ENCODE measurements around the gene ZNF66. TPM values are rescaled to one million over a fixed set of nuclear protein-coding genes. Genes with fewer than 3 reads are reported as not detected.
"Not testable (repeated sequence)": the region's sequence is repeated elsewhere in the genome, so short reads cannot be mapped to it uniquely, and the experiment has no call there.

ZNF66 gene
- polyA plus RNA-seq = 1 to 10 TPM in 2 of 3 donors, under 1 TPM in 1; 0.45 to 1.3 (median 1.1) TPM

DNA sequence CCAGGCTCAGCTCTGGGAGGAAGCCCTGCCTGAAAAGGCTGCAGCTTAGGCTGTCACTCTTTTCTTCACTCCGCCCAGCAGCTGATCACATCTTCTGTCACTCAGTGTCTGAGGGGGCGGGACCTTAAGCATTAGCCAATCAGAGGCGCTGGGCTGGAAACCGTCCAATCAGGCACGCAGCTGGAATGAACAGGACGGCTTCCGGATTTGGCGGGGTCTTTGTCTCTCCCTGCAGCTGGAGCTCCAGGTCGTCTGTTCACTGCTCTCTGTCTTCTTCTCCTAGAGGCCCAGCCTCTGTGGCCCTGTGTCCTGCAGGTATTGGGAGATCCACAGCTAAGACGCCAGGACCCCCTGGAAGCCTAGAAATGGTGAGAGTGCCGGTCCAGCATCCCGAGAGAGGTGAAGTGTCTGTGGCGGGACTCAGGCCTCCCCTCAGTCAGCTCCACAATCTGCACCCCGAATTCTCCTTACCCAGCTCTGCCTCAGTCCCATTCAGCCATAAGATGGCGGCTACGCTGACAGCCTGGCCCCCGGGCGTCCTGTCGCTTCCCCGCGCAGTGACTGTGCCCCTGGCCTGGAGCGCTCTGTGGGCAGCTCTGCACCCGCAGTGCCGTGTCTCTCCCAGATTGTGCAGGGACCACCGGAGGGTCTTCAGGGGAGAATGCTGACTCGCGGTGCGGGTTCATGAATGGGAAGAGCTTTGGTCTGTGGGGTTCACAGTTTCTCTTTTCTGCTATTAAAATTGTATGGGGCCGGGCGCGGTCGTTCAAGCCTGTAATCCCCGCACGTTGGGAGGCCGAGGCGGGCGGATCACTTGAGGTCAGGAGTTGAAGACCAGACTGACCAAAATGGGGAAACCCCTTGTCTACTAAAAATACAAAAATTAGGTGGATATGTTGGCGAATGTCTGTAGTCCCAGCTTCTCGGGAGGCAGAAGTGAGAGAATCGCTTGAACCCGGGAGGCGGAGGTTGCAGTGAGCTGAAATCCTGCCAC, at the start of gene ZNF66:
Gene ZNF66, plus strand, starts transcription at position 222 of the 994 bp plus-strand sequence. Its CDS starts 144 bp downstream, at position 366.
- 2 to 3% (median 2%) methylated on average over 42 of the region's 42 CpGs for WGBS, 3 donors
- no peak within 1 kb of the TSS for H3K27ac ChIP-seq (ENCODE audit: low read depth, low read length)

DNA sequence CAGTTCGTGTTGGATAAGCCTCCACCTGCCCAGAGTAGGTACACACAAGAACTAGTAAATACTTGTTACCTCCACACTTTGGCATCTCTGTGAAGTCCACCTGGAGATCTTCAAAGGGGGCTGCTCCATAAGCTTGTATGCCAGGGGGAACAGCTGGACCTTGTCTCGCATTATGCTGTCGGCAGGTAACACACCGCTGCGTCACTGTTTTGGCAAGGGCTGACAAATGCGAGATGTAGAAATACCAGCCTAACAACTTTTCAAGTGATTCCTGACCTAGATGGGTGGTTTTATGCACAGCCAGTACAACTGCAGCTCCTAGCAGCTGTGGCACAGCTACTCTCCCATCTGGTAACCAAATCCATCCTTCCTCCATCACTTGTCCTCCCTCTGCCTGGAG, 25.9 kb upstream of the ZNF66 start:
- WGBS, 3 donors = 27 to 85% (median 73%) methylated on average over 6 of the region's 6 CpGs
- not testable (repeated sequence) for H3K27ac ChIP-seq (ENCODE audit: low read depth, low read length)

DNA sequence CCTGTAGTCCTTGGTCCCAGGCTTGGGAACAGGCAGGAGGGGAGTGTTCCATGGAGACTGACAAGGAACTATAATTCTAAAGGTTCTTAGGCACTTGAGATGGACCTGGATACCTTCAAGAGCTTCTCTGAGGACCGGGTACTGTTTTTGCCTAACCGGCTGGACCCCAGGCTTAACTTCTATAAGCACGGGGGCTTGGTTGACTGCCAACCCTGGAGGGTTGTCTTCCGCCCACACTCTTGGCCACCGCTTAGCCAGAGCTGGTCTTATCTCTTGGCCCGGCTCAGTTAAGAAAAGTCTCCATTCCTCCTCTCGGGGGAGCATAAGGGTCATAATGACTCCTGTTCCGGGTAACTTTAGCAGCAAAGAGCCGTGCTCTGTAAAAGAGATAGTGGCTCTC, 23.8 kb upstream of the ZNF66 start:
- 72 to 82% (median 81%) methylated on average over 9 of the region's 9 CpGs for WGBS, 3 donors
- not testable (repeated sequence) for H3K27ac ChIP-seq (ENCODE audit: low read depth, low read length)

DNA sequence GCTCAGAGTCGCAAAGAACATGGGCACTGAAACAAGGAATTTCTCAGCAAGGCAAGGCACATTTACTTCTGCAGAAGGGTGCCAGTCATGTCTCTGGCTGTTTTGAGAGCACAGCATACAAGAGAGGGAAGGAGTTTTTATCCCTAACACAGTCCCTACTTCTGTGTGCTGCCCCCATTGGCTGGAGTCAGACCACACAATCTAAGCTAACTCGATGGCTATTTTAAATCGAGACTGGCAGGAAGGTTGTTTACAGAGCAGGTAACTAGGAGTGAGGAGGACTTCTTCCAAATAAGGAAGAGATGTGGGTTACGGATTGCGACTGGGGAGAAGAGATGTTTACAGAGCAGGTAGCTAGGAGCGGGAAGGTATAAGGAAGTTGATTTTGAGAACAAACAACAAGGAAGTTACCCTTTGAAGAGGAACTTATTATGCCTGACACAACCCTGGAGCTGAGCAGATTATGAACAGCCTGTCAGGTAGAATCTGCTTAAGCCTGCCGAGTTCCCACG, 6.8 kb upstream of the ZNF66 start:
- WGBS, 3 donors = 86 to 91% (median 90%) methylated on average over 6 to 8 of the region's 8 CpGs

GRCh38 chr19:20787786-20788185, 11.7 kb downstream of the ZNF66 start:
- H3K27ac ChIP-seq (ENCODE audit: low read depth, low read length) = no peak overlapping the region

More for the DNA sequence above, 6.8 kb upstream of the ZNF66 start:
- H3K27ac ChIP-seq (ENCODE audit: low read depth, low read length) = not testable (repeated sequence)

DNA sequence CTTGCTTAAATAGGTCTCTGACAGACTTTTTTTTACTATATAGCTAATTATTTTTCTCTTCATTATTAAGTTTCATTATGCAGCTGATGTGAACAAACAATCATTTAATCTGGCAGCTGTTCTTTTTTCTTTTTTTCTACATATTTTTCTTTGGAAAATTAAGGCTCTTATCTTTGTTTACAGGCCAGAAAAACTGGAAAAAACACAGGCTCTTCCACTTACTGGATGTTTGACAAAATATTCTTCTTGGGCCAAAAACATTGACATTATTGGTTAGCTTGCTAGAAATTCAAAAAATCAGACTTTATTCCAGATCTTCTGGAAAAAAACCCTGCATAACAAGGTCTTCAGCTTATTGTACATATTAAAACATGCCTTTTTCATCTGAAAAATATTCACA, 15.7 kb downstream of the ZNF66 start:
- H3K27ac ChIP-seq (ENCODE audit: low read depth, low read length) = no peak overlapping the region

GRCh38 chr19:20806311-20807262, 30.5 kb downstream of the ZNF66 start:
- WGBS, 3 donors = 88 to 98% (median 97%) methylated on average over 5 of the region's 5 CpGs
- not testable (repeated sequence) for H3K27ac ChIP-seq (ENCODE audit: low read depth, low read length)

DNA sequence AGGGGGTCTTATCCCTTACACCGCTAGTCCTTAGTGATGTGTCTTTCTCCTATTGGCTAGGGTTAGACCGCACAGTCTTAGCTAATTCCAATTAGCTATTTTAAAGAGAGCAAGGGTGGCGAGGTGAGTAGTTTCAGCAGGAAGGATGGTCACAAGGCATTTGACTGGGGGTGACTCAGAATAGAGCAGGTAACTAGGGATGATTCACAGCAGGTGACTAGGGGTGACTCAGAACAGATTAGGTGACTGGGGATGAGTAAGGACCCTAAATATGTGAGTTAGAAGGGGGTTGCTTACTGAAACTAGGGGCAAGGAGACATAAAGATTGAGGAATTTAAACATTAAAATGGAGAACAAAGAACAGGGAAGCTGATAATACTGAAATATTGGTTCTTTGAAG, 64.3 kb downstream of the ZNF66 start:
- WGBS, 3 donors = 95 to 99% (median 98%) methylated on average over 3 of the region's 3 CpGs
- H3K27ac ChIP-seq (ENCODE audit: low read depth, low read length) = no peak overlapping the region

Other genes with a start within 250 kb of the ZNF66 start
- 1 to 10 TPM; 2.1 to 6.8 (median 2.4) TPM for gene ZNF737, start 210.5 kb upstream of the ZNF66 start, polyA plus RNA-seq
- 1 to 10 TPM; 3.7 to 6.0 (median 5.0) TPM for gene ZNF626, start 114.7 kb upstream of the ZNF66 start, polyA plus RNA-seq
- gene ZNF85, start 146.9 kb downstream of the ZNF66 start, polyA plus RNA-seq = 1 to 10 TPM; 1.5 to 8.2 (median 3.3) TPM
- 1 to 10 TPM; 1.7 to 2.4 (median 1.9) TPM for gene ZNF430, start 244.4 kb downstream of the ZNF66 start, polyA plus RNA-seq

Data from adipose tissue (tissue), 3 donors.